GM19193 (cell line): ENCODE data around the gene OR52I1.

Source experiments
- POLR2A ChIP-seq: IDR thresholded peaks from 4 replicates; pipeline ENCODE4 v1.6.1; 2011; ENCODE audit not compliant: insufficient read depth, insufficient read length; ENCODE audit errors: extremely low read depth

OR52I1 gene

GRCh38 chr11:4606231-4607015 is 12.6 kb downstream of the OR52I1 start:
- TF ChIP-seq POLR2A, result no peak

- TF ChIP-seq POLR2A, result no peak
These were observed 13.3 kb downstream of the OR52I1 start for GRCh38 chr11:4607096-4607495.

- peak; percentile 86 for TF ChIP-seq POLR2A
These were observed 14.2 kb downstream of the OR52I1 start, which contains the start of gene TRIM68 for GRCh38 chr11:4607781-4608666. TSS of gene TRIM68 (minus strand) at chr11:4608231. CDS start at chr11:4605504, 2,727 bp downstream.

- TF ChIP-seq POLR2A, result no peak
These were observed 16.6 kb downstream of the OR52I1 start for GRCh38 chr11:4610258-4610935.

GRCh38 chr11:4611986-4612385 is 18.1 kb downstream of the OR52I1 start:
- TF ChIP-seq POLR2A, result no peak

- TF ChIP-seq POLR2A, result no peak
These were observed 22.1 kb downstream of the OR52I1 start for GRCh38 chr11:4615856-4616444.

GRCh38 chr11:4619514-4619913 is 25.7 kb downstream of the OR52I1 start:
- no peak for TF ChIP-seq POLR2A

GRCh38 chr11:4626207-4627099 is 32.6 kb downstream of the OR52I1 start:
- TF ChIP-seq POLR2A, result no peak

- TF ChIP-seq POLR2A, result no peak
These were observed 42.3 kb downstream of the OR52I1 start for GRCh38 chr11:4636136-4636535.

GRCh38 chr11:4636962-4637661 is 43.3 kb downstream of the OR52I1 start, which contains the start of gene OR51D1:
TSS of gene OR51D1 (plus strand) at chr11:4637477. CDS start at chr11:4639791, 2,314 bp downstream.
- TF ChIP-seq POLR2A, result no peak

GRCh38 chr11:4637662-4638047 is 43.8 kb downstream of the OR52I1 start:
- no peak for TF ChIP-seq POLR2A

GRCh38 chr11:4639931-4640330 is 46.1 kb downstream of the OR52I1 start:
- TF ChIP-seq POLR2A, result no peak

GRCh38 chr11:4641501-4641900 is 47.7 kb downstream of the OR52I1 start:
- TF ChIP-seq POLR2A, result no peak
